Esophagus (tissue), 2 donors: ENCODE data around the gene MAP3K14. TPM values are rescaled to one million over a fixed set of nuclear protein-coding genes. Genes with fewer than 3 reads are reported as not detected.

Experiments
- H3K27ac ChIP-seq, 2 donors: one replicate each; pipeline ENCODE4 v1.5.1; 2013; ENCODE audit warnings: low read depth in 2 of 2, mild to moderate bottlenecking in 2 of 2, inconsistent platforms in 1 of 2, low read length in 1 of 2, moderate library complexity in 1 of 2
- H3K27me3 ChIP-seq, 2 donors: one replicate each; pipeline ENCODE4 v1.6.1; 2013; ENCODE audit warnings: low read length in 2 of 2, control low read depth in 1 of 2, mild to moderate bottlenecking in 1 of 2; ENCODE audit not compliant: insufficient read depth in 2 of 2, control insufficient read depth in 1 of 2
- H3K36me3 ChIP-seq, 2 donors: one replicate each; pipeline ENCODE4 v1.6.1; 2013; ENCODE audit warnings: low read length in 1 of 2; ENCODE audit not compliant: control insufficient read depth in 2 of 2, insufficient read depth in 2 of 2
- H3K4me1 ChIP-seq, 2 donors: one replicate each; pipeline ENCODE4 v1.6.1; 2013; ENCODE audit warnings: low read length in 1 of 2; ENCODE audit not compliant: control insufficient read depth in 2 of 2, insufficient read depth in 2 of 2
- H3K4me3 ChIP-seq, 2 donors: one replicate each; pipeline ENCODE4 v1.5.1; 2013; ENCODE audit warnings: low read length in 2 of 2, mild to moderate bottlenecking in 2 of 2, low read depth in 1 of 2, moderate library complexity in 1 of 2
- H3K9me3 ChIP-seq, 2 donors: one replicate each; pipeline ENCODE4 v1.6.1; 2013; ENCODE audit warnings: mild to moderate bottlenecking in 2 of 2, low read depth in 1 of 2, low read length in 1 of 2, moderate library complexity in 1 of 2; ENCODE audit not compliant: control insufficient read depth in 2 of 2, insufficient read depth in 1 of 2
- WGBS, 2 donors: extraction: QIAGEN DNeasy Blood & Tissue Kit; methylation state at CpG; one replicate each; pipeline ENCODE4 v1.1.7; 2013; 5-methylcytosine and 5-hydroxymethylcytosine counted together
- polyA plus RNA-seq, 2 donors: library from polyadenylated mRNA; stranded (reverse); fragments of 200-250 nt; gene quantifications; one replicate each; pipeline ENCODE4 v1.2.3, GENCODE V29; 2013
- donor health status: healthy with polysubstance abuse.
- donor health status: Bipolar disorder and iron deficiency.

The MAP3K14 gene
- polyA plus RNA-seq, 2 donors, result 8.0 to 9.2 TPM

- Histone ChIP-seq H3K36me3 (peaks cover 22 to 33% of the 10 kb centered on the region in 2 donors), H3K27ac (peak overlapping the region; percentile 14 to 59), H3K9me3 (no peaks in the 10 kb centered on the region), H3K27me3 (no peaks in the 10 kb centered on the region), H3K4me1 (peaks cover 9 to 11% of the 10 kb centered on the region in 2 donors), H3K4me3 (peak overlapping the region; percentile 46 to 54)
- WGBS, 2 donors, result 41 to 44% methylated on average over 18 of the region's 18 CpGs
Observed at GRCh38 chr17:45262516-45263476, 54.0 kb downstream of the MAP3K14 start.

GRCh38 chr17:45261577-45262515 is 55.0 kb downstream of the MAP3K14 start, which contains the start of gene SPATA32:
Gene SPATA32 (minus strand): TSS chr17:45262094. CDS start chr17:45262016, 78 bp downstream.
- H3K27ac ChIP-seq, result peak within 1 kb of the TSS; percentile 14 to 59
- H3K27me3 ChIP-seq, result no peaks in the 10 kb centered on the region
- peaks cover 20 to 25% of the 10 kb centered on the region in 2 donors for H3K36me3 ChIP-seq
- H3K4me1 ChIP-seq, result peaks cover 10 to 11% of the 10 kb centered on the region in 2 donors
- no peaks in the 10 kb centered on the region for H3K9me3 ChIP-seq
- H3K4me3 ChIP-seq, result peak within 1 kb of the TSS; percentile 46 to 54
- 10 to 12% methylated on average over 58 to 68 of the region's 68 CpGs for WGBS, 2 donors

DNA sequence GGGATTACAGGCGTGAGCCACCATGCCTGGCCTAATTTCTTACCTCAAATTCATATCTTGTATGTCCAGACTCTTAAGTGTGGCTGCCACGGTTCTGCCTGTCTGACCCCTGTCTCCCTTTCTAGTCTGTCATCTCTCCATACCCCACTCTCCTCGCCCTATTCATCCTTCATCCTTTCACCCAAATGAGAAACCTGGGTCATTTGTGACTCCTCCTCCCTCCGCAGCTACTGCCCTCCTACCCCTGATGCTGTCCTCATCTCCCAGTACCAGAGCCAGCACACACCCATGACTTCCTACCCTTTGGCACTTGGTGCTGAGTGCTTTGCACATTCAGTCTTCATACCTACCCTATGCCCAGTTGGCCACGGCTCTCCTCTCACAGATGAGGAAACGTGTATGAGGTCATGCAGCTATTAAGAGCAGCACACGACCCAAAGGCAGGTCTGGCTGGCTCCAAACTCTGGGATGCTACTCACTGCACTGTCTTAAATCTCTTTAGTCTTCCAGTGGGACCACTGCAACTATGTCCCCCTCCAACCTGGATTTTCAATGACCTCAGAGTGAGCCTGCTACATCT is 56.5 kb downstream of the MAP3K14 start:
- Histone ChIP-seq H3K4me3 (no peak overlapping the region), H3K36me3 (peaks cover 10 to 19% of the 10 kb centered on the region in 2 donors), H3K9me3 (no peaks in the 10 kb centered on the region), H3K4me1 (peaks cover 11 to 13% of the 10 kb centered on the region in 2 donors), H3K27me3 (no peaks in the 10 kb centered on the region), H3K27ac (no peak overlapping the region)
- 74 to 76% methylated on average over 7 of the region's 7 CpGs for WGBS, 2 donors

DNA sequence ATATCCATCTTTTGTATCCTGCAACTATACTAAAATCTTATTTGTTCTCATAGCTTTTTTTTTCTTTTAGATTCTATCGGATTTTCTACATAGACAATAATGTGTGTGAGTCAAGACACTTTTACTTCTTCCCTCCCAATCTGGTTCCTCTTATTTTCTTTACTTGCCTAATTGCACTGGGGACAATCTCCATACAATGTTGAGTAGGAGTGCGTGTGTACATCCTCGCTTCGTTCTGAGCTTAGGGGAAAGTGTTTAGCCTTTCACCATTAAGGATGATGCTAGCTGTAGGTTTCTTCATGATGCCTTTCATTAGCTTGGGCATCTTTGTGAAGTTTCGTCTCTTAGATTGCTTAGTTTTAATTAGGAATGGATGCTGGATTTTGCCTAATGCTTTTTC is 57.8 kb downstream of the MAP3K14 start:
- H3K27me3 ChIP-seq, result no peaks in the 10 kb centered on the region
- no peak overlapping the region for H3K4me3 ChIP-seq
- WGBS, 2 donors, result 57 to 67% methylated on average over 5 of the region's 5 CpGs
- peaks cover 11 to 13% of the 10 kb centered on the region in 2 donors for H3K4me1 ChIP-seq
- H3K36me3 ChIP-seq, result peaks cover 0 to 8% of the 10 kb centered on the region in 2 donors
- no peak overlapping the region for H3K27ac ChIP-seq
- H3K9me3 ChIP-seq, result peaks cover 0 to under 1% of the 10 kb centered on the region in 2 donors

GRCh38 chr17:45257115-45257514 is 59.7 kb downstream of the MAP3K14 start:
- H3K4me3 ChIP-seq, result no peak overlapping the region
- no peak overlapping the region for H3K27ac ChIP-seq
- no peaks in the 10 kb centered on the region for H3K27me3 ChIP-seq
- WGBS, 2 donors, result 79 to 87% methylated on average over 11 to 16 of the region's 16 CpGs
- H3K36me3 ChIP-seq, result no peaks in the 10 kb centered on the region
- H3K4me1 ChIP-seq, result peaks cover 2 to 3% of the 10 kb centered on the region in 2 donors
- H3K9me3 ChIP-seq, result peaks cover 0 to 1% of the 10 kb centered on the region in 2 donors

GRCh38 chr17:45256114-45256966 is 60.5 kb downstream of the MAP3K14 start:
- peaks cover 0 to 3% of the 10 kb centered on the region in 2 donors for H3K4me1 ChIP-seq
- 74 to 79% methylated on average over 14 of the region's 14 CpGs for WGBS, 2 donors
- H3K27me3 ChIP-seq, result no peaks in the 10 kb centered on the region
- peaks cover 0 to 1% of the 10 kb centered on the region in 2 donors for H3K9me3 ChIP-seq
- no peaks in the 10 kb centered on the region for H3K36me3 ChIP-seq
- H3K27ac ChIP-seq, result no peak overlapping the region
- no peak overlapping the region for H3K4me3 ChIP-seq

GRCh38 chr17:45255358-45255757 is 61.5 kb downstream of the MAP3K14 start:
- Histone ChIP-seq H3K9me3 (peaks cover 0 to 1% of the 10 kb centered on the region in 2 donors), H3K27me3 (no peaks in the 10 kb centered on the region), H3K4me1 (peaks cover 0 to 3% of the 10 kb centered on the region in 2 donors), H3K36me3 (no peaks in the 10 kb centered on the region), H3K4me3 (no peak overlapping the region), H3K27ac (no peak overlapping the region)
- WGBS, 2 donors, result 96 to 97% methylated on average over 8 of the region's 8 CpGs

- H3K36me3 ChIP-seq, result no peaks in the 10 kb centered on the region
- no peak overlapping the region for H3K4me3 ChIP-seq
- H3K4me1 ChIP-seq, result peaks cover 0 to 3% of the 10 kb centered on the region in 2 donors
- no peak overlapping the region for H3K27ac ChIP-seq
- peaks cover 0 to 1% of the 10 kb centered on the region in 2 donors for H3K9me3 ChIP-seq
- no peaks in the 10 kb centered on the region for H3K27me3 ChIP-seq
- 87 to 95% methylated on average over 4 of the region's 4 CpGs for WGBS, 2 donors
Observed at GRCh38 chr17:45253879-45254278, 62.9 kb downstream of the MAP3K14 start.
